Measurements from ENCODE around the gene CENPH. TPM values are rescaled to one million over a fixed set of nuclear protein-coding genes. Genes with fewer than 3 reads are reported as not detected.

Gene CENPH
- total and polyA plus RNA-seq, 2 of the 8 experiments (the other 6 are each of a cell fraction or from before 2014, with no cell fraction given), result 69.0 to 82.8 TPM

DNA sequence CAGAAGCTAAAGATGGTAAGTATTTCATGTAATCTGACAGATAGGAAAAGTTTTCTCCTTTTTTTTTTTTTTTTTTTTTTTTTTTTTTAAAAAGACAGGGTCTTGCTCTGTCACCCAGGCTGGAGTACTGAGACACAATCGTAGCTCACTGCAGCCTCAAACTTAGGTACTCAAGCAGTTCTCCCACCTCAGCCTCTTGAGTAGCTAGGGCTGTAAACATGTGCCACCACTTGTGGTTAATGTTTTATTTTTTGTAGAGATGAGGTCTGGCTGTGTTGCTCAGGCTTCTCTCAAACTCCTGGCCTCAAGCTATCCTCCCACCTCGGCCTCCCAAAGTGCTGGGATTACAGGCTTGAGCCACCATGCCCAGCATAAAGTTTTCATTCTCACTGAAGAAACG lies 63.1 kb downstream of the CENPH start:
- Histone ChIP-seq H4K91ac (replicated peaks; ENCODE audit: insufficient read length, low read length) (no peak overlapping the region), H2BK5ac (ENCODE audit: low read depth, low read length) (no peak overlapping the region), H3K18ac (ENCODE audit: extremely low read depth, low read length) (no peak overlapping the region), H2BK20ac (ENCODE audit: low read length) (no peak overlapping the region), H4K5ac (ENCODE audit: insufficient read length, low read depth, low read length) (no peak overlapping the region), H2BK120ac (replicated peaks; ENCODE audit: low read depth, low read length) (no peak overlapping the region), H3K4me3 (ENCODE audit: extremely low read depth in 1 of 4, insufficient read depth in 2 of 4, low read depth in 3 of 4, low read length in 4 of 4) (no peak overlapping the region), H3K4me2 (ENCODE audit: insufficient read depth in 1 of 2, low read depth in 2 of 2, low read length in 2 of 2) (no peak overlapping the region), H3K14ac (ENCODE audit: insufficient read length) (no peak overlapping the region), H3K27ac (ENCODE audit: low read depth, low read length) (no peak overlapping the region), H3K27me3 (replicated peaks in 1 of 4; ENCODE audit: control insufficient read depth in 3 of 4, extremely low read depth in 1 of 4, insufficient read depth in 3 of 4, low read length in 3 of 4) (no peaks in the 10 kb centered on the region), H2AFZ (ENCODE audit: low read length) (no peak overlapping the region), H3K4me1 (replicated peaks in 1 of 4; ENCODE audit: control insufficient read depth in 3 of 4, insufficient read depth in 4 of 4, low read length in 3 of 4) (no peaks in the 10 kb centered on the region), H3K4ac (replicated peaks; ENCODE audit: insufficient read length, low read depth, low read length) (no peak overlapping the region), H4K20me1 (replicated peaks in 1 of 2; ENCODE audit: control insufficient read depth in 1 of 2, insufficient read depth in 2 of 2, low read length in 2 of 2) (peaks cover 1 to 6% of the 10 kb centered on the region in 2 experiments), H3K9ac (replicated peaks in 1 of 4; ENCODE audit: extremely low read depth in 1 of 4, low read depth in 3 of 4, low read length in 3 of 4) (no peak overlapping the region), H3K23me2 (ENCODE audit: low read depth, low read length) (no peaks in the 10 kb centered on the region), H3K56ac (replicated peaks; ENCODE audit: insufficient read length, low read depth, low read length) (no peak overlapping the region), H3K23ac (ENCODE audit: insufficient read length) (no peak overlapping the region), H3K79me2 (ENCODE audit: control insufficient read depth in 1 of 2, insufficient read depth in 2 of 2, low read length in 2 of 2) (peaks cover 5 to 44% of the 10 kb centered on the region in 2 experiments), H3K9me3 (ENCODE audit: insufficient read depth in 2 of 2, low read depth in 1 of 2, low read length in 1 of 2) (no peaks in the 10 kb centered on the region), H2AK5ac (ENCODE audit: low read depth, low read length) (no peak overlapping the region), H2BK15ac (ENCODE audit: low read length) (no peak overlapping the region), H4K8ac (ENCODE audit: extremely low read depth, insufficient read depth, low read length) (no peak overlapping the region), H3K36me3 (ENCODE audit: control insufficient read depth in 2 of 4, insufficient read depth in 4 of 4, low read length in 3 of 4) (peaks cover 0 to 11% (median 4%) of the 10 kb centered on the region in 4 experiments; a peak in 4 of 8 replicates), H3K79me1 (ENCODE audit: low read depth, low read length) (peaks cover 5% of the 10 kb centered on the region; the same call in 1 of the 2 replicates), H2BK12ac (ENCODE audit: low read depth, low read length) (no peak overlapping the region)
- WGBS, 2 experiments (ENCODE audit: extremely low coverage in 1 of 2, insufficient coverage in 1 of 2, insufficient read length in 1 of 2, insufficient replicate concordance in 2 of 2, low coverage in 1 of 2, low lambda C conversion rate in 2 of 2, missing lambda C conversion rate in 1 of 2), result 89% methylated on average over 3 of the region's 3 CpGs; no CpG with 5 or more reads in 1 of the 2 experiments
- POLR2A ChIA-PET (ENCODE audit: partially characterized antibody), result interaction anchor here (0.6 to 1.7 kb wide), 2 partner anchors 16 to 158 kb away, joined by 3 to 4 read pairs; no protein-coding TSS in a partner anchor
- TF ChIP-seq SIX5 (IDR thresholded peaks at IDR 0.05; ENCODE audit: low read depth, low read length), result no peak
- no peak for TF ChIP-seq POLR2AphosphoS5 (IDR thresholded peaks at IDR 0.05; ENCODE audit: low read depth, low read length)
- no peak for TF ChIP-seq SRF (IDR thresholded peaks at IDR 0.05; ENCODE audit: low read depth, low read length)
- no peak for TF ChIP-seq SIRT6 (IDR thresholded peaks at IDR 0.05; ENCODE audit: low read length)
- no peak for TF ChIP-seq RAD21 (IDR thresholded peaks at IDR 0.05 in 1 of 2, conservative IDR thresholded peaks at IDR 0.05 in 1 of 2; ENCODE audit: low read depth in 2 of 2, low read length in 2 of 2)
- TF ChIP-seq KDM5A (IDR thresholded peaks at IDR 0.05; ENCODE audit: low read length), result no peak
- no peak for TF ChIP-seq PHF8 (conservative IDR thresholded peaks at IDR 0.05; ENCODE audit: low read depth, low read length)
- TF ChIP-seq, protein P1, sequence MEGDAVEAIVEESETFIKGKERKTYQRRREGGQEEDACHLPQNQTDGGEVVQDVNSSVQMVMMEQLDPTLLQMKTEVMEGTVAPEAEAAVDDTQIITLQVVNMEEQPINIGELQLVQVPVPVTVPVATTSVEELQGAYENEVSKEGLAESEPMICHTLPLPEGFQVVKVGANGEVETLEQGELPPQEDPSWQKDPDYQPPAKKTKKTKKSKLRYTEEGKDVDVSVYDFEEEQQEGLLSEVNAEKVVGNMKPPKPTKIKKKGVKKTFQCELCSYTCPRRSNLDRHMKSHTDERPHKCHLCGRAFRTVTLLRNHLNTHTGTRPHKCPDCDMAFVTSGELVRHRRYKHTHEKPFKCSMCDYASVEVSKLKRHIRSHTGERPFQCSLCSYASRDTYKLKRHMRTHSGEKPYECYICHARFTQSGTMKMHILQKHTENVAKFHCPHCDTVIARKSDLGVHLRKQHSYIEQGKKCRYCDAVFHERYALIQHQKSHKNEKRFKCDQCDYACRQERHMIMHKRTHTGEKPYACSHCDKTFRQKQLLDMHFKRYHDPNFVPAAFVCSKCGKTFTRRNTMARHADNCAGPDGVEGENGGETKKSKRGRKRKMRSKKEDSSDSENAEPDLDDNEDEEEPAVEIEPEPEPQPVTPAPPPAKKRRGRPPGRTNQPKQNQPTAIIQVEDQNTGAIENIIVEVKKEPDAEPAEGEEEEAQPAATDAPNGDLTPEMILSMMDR (IDR thresholded peaks at IDR 0.05; ENCODE audit: control extremely low read depth in 1 of 3, insufficient read depth in 1 of 3, low read depth in 1 of 3, low read length in 3 of 3), result no peak
- TF ChIP-seq CBX8 (IDR thresholded peaks at IDR 0.05; ENCODE audit: borderline replicate concordance, low read depth, low read length), result no peak
- no peak for TF ChIP-seq KDM1A (IDR thresholded peaks at IDR 0.05; ENCODE audit: borderline replicate concordance, low read length)
- no peak for FAIRE-seq
- CTCF ChIA-PET (ENCODE audit: partially characterized antibody), result interaction anchor here (1.1 to 1.8 kb wide), 2 partner anchors 82 to 220 kb away, joined by 3 read pairs; no protein-coding TSS in a partner anchor
- DNase-seq (ENCODE audit: low read depth in 1 of 2, low spot score in 2 of 2), result no peak

Data from H1 (cell line).